Measurements from ENCODE around the gene SLC39A10. TPM values are rescaled to one million over a fixed set of nuclear protein-coding genes. Genes with fewer than 3 reads are reported as not detected.

The SLC39A10 gene
- total and polyA plus RNA-seq, 2 of the 4 experiments (the other 2 are of a cell fraction) = 17.6 to 64.7 TPM

Small RNA genes within 50 kb of the gene (microRNA-seq; reads per million reads assigned to microRNA genes)
- not detected for gene RNU6-915P (ENCODE audit: insufficient read depth, insufficient read length)

Small RNA genes within 50 kb of the gene (small RNA-seq; reads per million reads assigned to genes)
- gene RNU6-915P = 0 reads per million in 5 experiments

All from IMR-90 (cell line).